Measurements from ENCODE around the gene HRH3.

The HRH3 gene

GRCh38 chr20:62225026-62225425, 4.9 kb upstream of the HRH3 start:
- Mint-ChIP-seq H3K27me3 (ENCODE audit: low read depth, poor library complexity) (peaks cover 67% of the 10 kb centered on the region), H3K36me3 (ENCODE audit: low read depth) (no peaks in the 10 kb centered on the region), H3K4me3 (no peak overlapping the region), H3K9me3 (no peaks in the 10 kb centered on the region), H3K4me1 (peaks cover 4% of the 10 kb centered on the region), H3K27ac (no peak overlapping the region)
- no peak for DNase-seq
- no peak for TF ChIP-seq CTCF (IDR thresholded peaks at IDR 0.05)

GRCh38 chr20:62224113-62224855, 4.2 kb upstream of the HRH3 start:
- DNase-seq = no peak
- Mint-ChIP-seq H3K4me1 (peaks cover 4% of the 10 kb centered on the region), H3K27me3 (ENCODE audit: low read depth, poor library complexity) (peaks cover 72% of the 10 kb centered on the region)

DNA sequence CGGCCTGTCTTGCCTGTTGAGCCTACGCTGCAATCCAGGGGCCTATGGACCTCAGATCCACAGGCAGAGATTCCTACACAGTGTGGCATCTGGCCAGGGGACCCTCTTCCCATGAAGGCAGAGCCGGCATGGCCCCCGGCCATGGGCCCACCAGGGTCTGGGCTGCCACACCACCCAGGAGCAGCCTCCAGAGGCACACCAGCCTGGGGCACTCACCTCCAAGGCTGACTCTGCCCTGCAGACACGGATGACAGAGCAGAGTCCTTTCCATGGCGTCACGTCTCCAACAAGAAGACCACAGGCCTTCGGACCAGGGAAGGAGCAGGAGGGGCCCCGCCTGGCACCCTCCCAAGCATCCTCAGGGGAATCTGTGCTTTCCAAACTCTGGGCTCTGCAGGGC, 3.5 kb upstream of the HRH3 start:
- no peak for DNase-seq
- no peak overlapping the region for H3K4me3 Mint-ChIP-seq
- H3K9me3 Mint-ChIP-seq = no peaks in the 10 kb centered on the region
- H3K4me1 Mint-ChIP-seq = peaks cover 4% of the 10 kb centered on the region
- no peak for TF ChIP-seq CTCF (IDR thresholded peaks at IDR 0.05)
- H3K27ac Mint-ChIP-seq = no peak overlapping the region
- peaks cover 79% of the 10 kb centered on the region for H3K27me3 Mint-ChIP-seq (ENCODE audit: low read depth, poor library complexity)
- H3K36me3 Mint-ChIP-seq (ENCODE audit: low read depth) = no peaks in the 10 kb centered on the region

More at GRCh38 chr20:62224113-62224855, 4.2 kb upstream of the HRH3 start:
- TF ChIP-seq CTCF (IDR thresholded peaks at IDR 0.05) = no peak
- H3K9me3 Mint-ChIP-seq = no peaks in the 10 kb centered on the region
- H3K36me3 Mint-ChIP-seq (ENCODE audit: low read depth) = no peaks in the 10 kb centered on the region
- H3K27ac Mint-ChIP-seq = no peak overlapping the region
- no peak overlapping the region for H3K4me3 Mint-ChIP-seq

DNA sequence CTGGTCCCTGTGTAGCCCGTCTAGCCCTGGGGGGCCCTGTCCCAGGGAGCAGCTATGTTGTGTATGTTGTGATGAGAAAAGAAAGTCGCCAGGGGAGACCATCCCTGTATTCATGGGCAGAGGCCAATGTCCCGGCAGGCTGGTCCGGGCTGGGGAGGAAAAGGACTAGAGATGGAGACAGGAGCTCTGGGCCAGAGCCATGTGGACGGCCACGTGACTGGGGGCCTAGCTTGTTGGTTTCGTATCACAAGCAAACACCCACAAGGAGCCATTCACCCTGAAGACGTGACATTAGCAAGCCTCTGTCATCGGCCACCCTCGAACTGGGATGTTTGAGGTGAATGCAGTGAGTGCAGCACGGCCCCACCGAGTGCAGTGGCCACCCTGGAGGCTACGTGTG, 2.9 kb upstream of the HRH3 start:
- H3K4me3 Mint-ChIP-seq = no peak overlapping the region
- H3K9me3 Mint-ChIP-seq = no peaks in the 10 kb centered on the region
- H3K4me1 Mint-ChIP-seq = peaks cover 4% of the 10 kb centered on the region
- no peak overlapping the region for H3K27ac Mint-ChIP-seq
- no peak for DNase-seq
- no peaks in the 10 kb centered on the region for H3K36me3 Mint-ChIP-seq (ENCODE audit: low read depth)
- TF ChIP-seq CTCF (IDR thresholded peaks at IDR 0.05) = no peak
- H3K27me3 Mint-ChIP-seq (ENCODE audit: low read depth, poor library complexity) = peaks cover 85% of the 10 kb centered on the region

- Mint-ChIP-seq H3K27ac (no peak overlapping the region), H3K4me1 (peaks cover 4% of the 10 kb centered on the region), H3K4me3 (no peak overlapping the region), H3K27me3 (ENCODE audit: low read depth, poor library complexity) (peaks cover 88% of the 10 kb centered on the region), H3K36me3 (ENCODE audit: low read depth) (no peaks in the 10 kb centered on the region), H3K9me3 (no peaks in the 10 kb centered on the region)
- no peak for TF ChIP-seq CTCF (IDR thresholded peaks at IDR 0.05)
- no peak for DNase-seq
These were observed 2.3 kb upstream of the HRH3 start for GRCh38 chr20:62222266-62222850.
